ENCODE measurements around the gene KASH5.

The KASH5 gene

GRCh38 chr19:49387936-49388372 lies at the start of gene KASH5:
KASH5 (plus strand) TSS chr19:49388249; CDS start chr19:49390884, 2,635 bp downstream.
- peak; percentile 87 for DNase-seq (ENCODE audit: low read depth, low spot score)

- peak; percentile 95 for DNase-seq (ENCODE audit: low read depth, low spot score)
Observed at GRCh38 chr19:49338691-49339300, 49.3 kb upstream of the KASH5 start.

- peak; percentile 98 for DNase-seq (ENCODE audit: low read depth, low spot score)
Observed at GRCh38 chr19:49339301-49340068, 48.6 kb upstream of the KASH5 start.

- DNase-seq (ENCODE audit: low read depth, low spot score): peak; percentile 88
Observed at GRCh38 chr19:49340069-49340864, 47.8 kb upstream of the KASH5 start.

- no peak for DNase-seq (ENCODE audit: low read depth, low spot score)
Observed at GRCh38 chr19:49340865-49341718, 47.0 kb upstream of the KASH5 start.

GRCh38 chr19:49342291-49342721 lies 45.7 kb upstream of the KASH5 start:
- DNase-seq (ENCODE audit: low read depth, low spot score): no peak

GRCh38 chr19:49343123-49343522 lies 44.9 kb upstream of the KASH5 start:
- no peak for DNase-seq (ENCODE audit: low read depth, low spot score)

GRCh38 chr19:49344505-49345423 lies 43.3 kb upstream of the KASH5 start:
- no peak for DNase-seq (ENCODE audit: low read depth, low spot score)

- DNase-seq (ENCODE audit: low read depth, low spot score): no peak
Observed at GRCh38 chr19:49347191-49347590, 40.9 kb upstream of the KASH5 start.

- DNase-seq (ENCODE audit: low read depth, low spot score): peak; percentile 76
Observed at GRCh38 chr19:49347835-49348234, 40.2 kb upstream of the KASH5 start.

- no peak for DNase-seq (ENCODE audit: low read depth, low spot score)
Observed at GRCh38 chr19:49348305-49349189, 39.5 kb upstream of the KASH5 start.

GRCh38 chr19:49349567-49349966 lies 38.5 kb upstream of the KASH5 start:
- no peak for DNase-seq (ENCODE audit: low read depth, low spot score)

GRCh38 chr19:49355909-49356353 lies 32.1 kb upstream of the KASH5 start:
- no peak for DNase-seq (ENCODE audit: low read depth, low spot score)

GRCh38 chr19:49356382-49356781 lies 31.7 kb upstream of the KASH5 start:
- no peak for DNase-seq (ENCODE audit: low read depth, low spot score)

- no peak for DNase-seq (ENCODE audit: low read depth, low spot score)
Observed at GRCh38 chr19:49357186-49357585, 30.9 kb upstream of the KASH5 start.

- no peak for DNase-seq (ENCODE audit: low read depth, low spot score)
Observed at GRCh38 chr19:49359851-49360820, 27.9 kb upstream of the KASH5 start.

GRCh38 chr19:49361438-49362047 lies 26.5 kb upstream of the KASH5 start:
- DNase-seq (ENCODE audit: low read depth, low spot score): peak; percentile 86
